Parathyroid adenoma (tissue), 2 donors: ENCODE measurements around the gene RNH1.
"Not testable (repeated sequence)": the region's sequence is repeated elsewhere in the genome, so short reads cannot be mapped to it uniquely, and the experiment has no call there.

Experiments used
- H2AFZ ChIP-seq: fragments of 300-600 bp; sonication (generic); one replicate; pipeline ENCODE4 v1.7.0; 2017; ENCODE audit warnings: antibody characterized with exemption, mild to moderate bottlenecking
- H3K27ac ChIP-seq: fragments of 300-600 bp; sonication (generic); one replicate; pipeline ENCODE4 v1.7.0; 2017
- H3K27me3 ChIP-seq: fragments of 300-600 bp; sonication (generic); one replicate; pipeline ENCODE4 v1.7.0; 2017; ENCODE audit warnings: low read length; ENCODE audit not compliant: control insufficient read depth, insufficient read depth
- H3K36me3 ChIP-seq: fragments of 300-600 bp; sonication (generic); one replicate; pipeline ENCODE4 v1.7.0; 2017; ENCODE audit warnings: low read length; ENCODE audit not compliant: control insufficient read depth, insufficient read depth
- H3K4me1 ChIP-seq: fragments of 300-600 bp; sonication (generic); one replicate; pipeline ENCODE4 v1.7.0; 2017; ENCODE audit warnings: control low read depth
- H3K4me2 ChIP-seq: fragments of 300-600 bp; sonication (generic); one replicate; pipeline ENCODE4 v1.7.0; 2017; ENCODE audit warnings: low read length
- H3K4me3 ChIP-seq: fragments of 300-600 bp; sonication (generic); one replicate; pipeline ENCODE4 v1.7.0; 2017; ENCODE audit warnings: low read depth, low read length
- H3K79me2 ChIP-seq: fragments of 300-600 bp; sonication (generic); one replicate; pipeline ENCODE4 v1.7.0; 2017; ENCODE audit warnings: control low read depth
- H3K9ac ChIP-seq: fragments of 300-600 bp; sonication (generic); one replicate; pipeline ENCODE4 v1.7.0; 2017; ENCODE audit warnings: mild to moderate bottlenecking
- H3K9me3 ChIP-seq: fragments of 300-600 bp; sonication (generic); one replicate; pipeline ENCODE4 v1.7.0; 2017; ENCODE audit warnings: low read length; ENCODE audit not compliant: control insufficient read depth
- TF ChIP-seq, protein P1 (sequence below): fragments of 300-600 bp; sonication (generic); IDR thresholded peaks from one replicate; pipeline ENCODE4 v1.7.0; 2017; ENCODE audit warnings: antibody characterized with exemption, mild to moderate bottlenecking
- donor health status: primary hyperparathyroidism.

Gene RNH1

DNA sequence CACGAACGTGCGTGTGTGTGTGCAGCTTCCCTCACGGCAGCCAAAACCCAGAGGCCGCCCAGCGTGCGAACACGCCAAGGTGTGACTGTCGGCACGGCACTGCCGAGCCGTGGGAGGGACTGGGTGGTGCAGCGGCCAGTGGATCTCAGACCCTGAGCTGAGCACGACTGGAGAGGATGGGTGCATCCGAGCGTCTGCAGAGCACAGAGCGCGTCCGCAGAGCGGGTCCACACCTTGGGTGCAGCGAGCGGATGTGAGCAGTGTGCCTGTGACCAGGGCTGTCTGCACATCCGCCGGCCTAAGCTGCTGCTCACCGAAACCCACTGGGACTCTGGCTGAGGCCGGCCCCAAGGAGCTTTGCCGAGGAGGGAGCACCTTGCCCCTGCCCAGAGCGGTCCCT, 34.2 kb downstream of the RNH1 start:
- TF ChIP-seq, protein P1, sequence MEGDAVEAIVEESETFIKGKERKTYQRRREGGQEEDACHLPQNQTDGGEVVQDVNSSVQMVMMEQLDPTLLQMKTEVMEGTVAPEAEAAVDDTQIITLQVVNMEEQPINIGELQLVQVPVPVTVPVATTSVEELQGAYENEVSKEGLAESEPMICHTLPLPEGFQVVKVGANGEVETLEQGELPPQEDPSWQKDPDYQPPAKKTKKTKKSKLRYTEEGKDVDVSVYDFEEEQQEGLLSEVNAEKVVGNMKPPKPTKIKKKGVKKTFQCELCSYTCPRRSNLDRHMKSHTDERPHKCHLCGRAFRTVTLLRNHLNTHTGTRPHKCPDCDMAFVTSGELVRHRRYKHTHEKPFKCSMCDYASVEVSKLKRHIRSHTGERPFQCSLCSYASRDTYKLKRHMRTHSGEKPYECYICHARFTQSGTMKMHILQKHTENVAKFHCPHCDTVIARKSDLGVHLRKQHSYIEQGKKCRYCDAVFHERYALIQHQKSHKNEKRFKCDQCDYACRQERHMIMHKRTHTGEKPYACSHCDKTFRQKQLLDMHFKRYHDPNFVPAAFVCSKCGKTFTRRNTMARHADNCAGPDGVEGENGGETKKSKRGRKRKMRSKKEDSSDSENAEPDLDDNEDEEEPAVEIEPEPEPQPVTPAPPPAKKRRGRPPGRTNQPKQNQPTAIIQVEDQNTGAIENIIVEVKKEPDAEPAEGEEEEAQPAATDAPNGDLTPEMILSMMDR: no peak
- no peak overlapping the region for H2AFZ ChIP-seq
- no peak overlapping the region for H3K4me2 ChIP-seq
- H3K9ac ChIP-seq: no peak overlapping the region
- H3K9me3 ChIP-seq: no peaks in the 10 kb centered on the region
- peaks cover 7% of the 10 kb centered on the region for H3K79me2 ChIP-seq
- H3K4me3 ChIP-seq: no peak overlapping the region
- H3K27ac ChIP-seq: no peak overlapping the region
- no peaks in the 10 kb centered on the region for H3K36me3 ChIP-seq
- no peaks in the 10 kb centered on the region for H3K27me3 ChIP-seq
- peaks cover 13% of the 10 kb centered on the region for H3K4me1 ChIP-seq

GRCh38 chr11:472272-472671, 34.8 kb downstream of the RNH1 start:
- H3K4me2 ChIP-seq: no peak overlapping the region
- peaks cover 7% of the 10 kb centered on the region for H3K79me2 ChIP-seq
- no peaks in the 10 kb centered on the region for H3K36me3 ChIP-seq
- no peak overlapping the region for H3K4me3 ChIP-seq
- H3K27ac ChIP-seq: no peak overlapping the region
- no peaks in the 10 kb centered on the region for H3K9me3 ChIP-seq
- H3K9ac ChIP-seq: no peak overlapping the region
- TF ChIP-seq, protein P1: no peak
- H3K4me1 ChIP-seq: peaks cover 13% of the 10 kb centered on the region
- no peak overlapping the region for H2AFZ ChIP-seq
- H3K27me3 ChIP-seq: no peaks in the 10 kb centered on the region

DNA sequence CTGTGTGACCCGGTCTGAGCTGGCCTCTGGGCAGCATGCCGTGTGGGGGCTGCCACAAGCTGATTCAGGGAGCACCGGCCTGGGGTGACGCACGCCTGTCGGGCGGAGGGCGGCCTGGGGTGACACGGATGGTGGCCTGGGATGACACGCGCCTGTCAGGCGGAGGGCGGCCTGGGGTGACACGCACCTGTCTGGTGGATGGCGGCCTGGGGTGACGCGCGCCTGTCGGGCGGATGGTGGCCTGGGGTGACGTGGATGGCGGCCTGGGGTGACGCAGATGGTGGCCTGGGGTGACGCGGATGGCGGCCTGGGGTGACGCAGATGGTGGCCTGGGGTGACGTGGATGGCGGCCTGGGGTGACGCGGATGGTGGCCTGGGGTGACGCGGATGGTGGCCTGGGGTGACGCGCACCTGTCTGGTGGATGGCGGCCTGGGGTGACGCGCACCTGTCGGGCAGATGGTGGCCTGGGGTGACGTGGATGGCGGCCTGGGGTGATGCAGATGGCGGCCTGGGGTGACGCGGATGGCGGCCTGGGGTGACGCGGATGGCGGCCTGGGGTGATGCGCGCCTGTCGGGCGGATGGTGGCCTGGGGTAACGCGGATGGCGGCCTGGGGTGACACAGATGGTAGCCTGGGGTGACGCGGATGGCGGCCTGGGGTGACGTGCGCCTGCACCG, 35.4 kb downstream of the RNH1 start:
- H3K36me3 ChIP-seq: no peaks in the 10 kb centered on the region
- H3K4me2 ChIP-seq: no peak overlapping the region
- TF ChIP-seq, protein P1: no peak
- H3K9ac ChIP-seq: no peak overlapping the region
- H2AFZ ChIP-seq: no peak overlapping the region
- H3K27ac ChIP-seq: no peak overlapping the region
- no peaks in the 10 kb centered on the region for H3K9me3 ChIP-seq
- H3K27me3 ChIP-seq: no peaks in the 10 kb centered on the region
- no peak overlapping the region for H3K4me3 ChIP-seq
- H3K79me2 ChIP-seq: peaks cover 7% of the 10 kb centered on the region
- H3K4me1 ChIP-seq: peaks cover 13% of the 10 kb centered on the region

- Histone ChIP-seq H2AFZ (peak overlapping the region; percentile 79), H3K27ac (peak overlapping the region; percentile 94), H3K9me3 (no peaks in the 10 kb centered on the region), H3K9ac (no peak overlapping the region), H3K4me3 (peak overlapping the region; percentile 27), H3K36me3 (no peaks in the 10 kb centered on the region), H3K4me2 (peak overlapping the region; percentile 61), H3K79me2 (peaks cover 5% of the 10 kb centered on the region), H3K27me3 (no peaks in the 10 kb centered on the region), H3K4me1 (peaks cover 13% of the 10 kb centered on the region)
- TF ChIP-seq, protein P1: peak; percentile 33
Observed at GRCh38 chr11:469684-470560, 37.1 kb downstream of the RNH1 start.

DNA sequence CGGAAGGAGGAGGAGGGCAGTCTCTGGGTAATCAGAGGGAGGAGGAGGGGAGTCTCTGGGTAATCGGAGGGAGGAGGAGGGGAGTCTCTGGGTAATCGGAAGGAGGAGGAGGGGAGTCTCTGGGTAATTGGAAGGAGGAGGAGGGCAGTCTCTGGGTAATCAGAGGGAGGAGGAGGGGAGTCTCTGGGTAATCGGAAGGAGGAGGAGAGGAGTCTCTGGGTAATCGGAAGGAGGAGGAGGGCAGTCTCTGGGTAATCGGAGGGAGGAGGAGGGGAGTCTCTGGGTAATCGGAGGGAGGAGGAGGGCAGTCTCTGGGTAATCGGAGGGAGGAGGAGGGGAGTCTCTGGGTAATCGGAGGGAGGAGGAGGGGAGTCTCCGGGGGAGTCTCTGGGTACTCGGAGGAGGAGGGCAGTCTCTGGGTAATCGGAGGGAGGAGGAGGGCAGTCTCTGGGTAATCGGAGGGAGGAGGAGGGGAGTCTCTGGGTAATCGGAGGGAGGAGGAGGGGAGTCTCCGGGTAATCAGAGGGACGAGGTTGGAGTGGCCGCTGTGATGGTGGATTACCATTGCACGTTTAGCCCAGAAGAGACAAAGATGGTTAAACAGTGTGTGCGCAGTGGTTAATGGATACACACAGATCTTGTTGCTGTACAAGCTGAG, 37.9 kb downstream of the RNH1 start:
- Histone ChIP-seq H3K4me2 (peak overlapping the region; percentile 61), H3K4me1 (peaks cover 13% of the 10 kb centered on the region), H2AFZ (peak overlapping the region; percentile 79), H3K27ac (peak overlapping the region; percentile 94), H3K4me3 (peak overlapping the region; percentile 27)
- not testable (repeated sequence) for H3K36me3 ChIP-seq, H3K79me2 ChIP-seq, H3K9me3 ChIP-seq, H3K9ac ChIP-seq, H3K27me3 ChIP-seq
